ENCODE results near the gene POU5F1.

- TF ChIP-seq CTCF (conservative IDR thresholded peaks at IDR 0.05 in 1 of 2, IDR thresholded peaks at IDR 0.05 in 1 of 2; ENCODE audit: low read depth in 1 of 2, low read length in 2 of 2) = no peak
- no peak for TF ChIP-seq EZH2 (IDR thresholded peaks at IDR 0.05; ENCODE audit: low read length, missing control alignments)
Measured at GRCh38 chr6:31162463-31163165, 7.9 kb downstream of the POU5F1 start.

All from fibroblast of lung (primary cell).